H9 (cell line): ENCODE measurements around the gene SNED1. TPM values are rescaled to one million over a fixed set of nuclear protein-coding genes. Genes with fewer than 3 reads are reported as not detected.

Source experiments
- DNase-seq: peaks from one replicate; pipeline ENCODE4 v3.0.0-alpha.2; 2017
- H2AFZ ChIP-seq: one replicate; pipeline ENCODE4 v1.6.1; 2013; ENCODE audit warnings: mild to moderate bottlenecking, low read length, control low read depth, moderate library complexity
- H2AK5ac ChIP-seq: 2 replicates; pipeline ENCODE4 v1.6.1; 2013; ENCODE audit warnings: low read length, control low read depth, mixed read lengths; ENCODE audit not compliant: insufficient read length
- H2BK120ac ChIP-seq: one replicate; pipeline ENCODE4 v1.6.1; 2013; ENCODE audit warnings: low read depth, mild to moderate bottlenecking, low read length, control low read depth, inconsistent platforms; ENCODE audit not compliant: poor library complexity, severe bottlenecking
- H2BK12ac ChIP-seq: 2 replicates; pipeline ENCODE4 v1.6.1; 2013; ENCODE audit warnings: low read length, control low read depth, mixed read lengths, low read depth; ENCODE audit not compliant: insufficient read length
- H2BK15ac ChIP-seq: 2 replicates; pipeline ENCODE4 v1.6.1; 2013; ENCODE audit warnings: low read depth, low read length, control low read depth
- H2BK20ac ChIP-seq: one replicate; pipeline ENCODE4 v1.6.1; 2013; ENCODE audit warnings: low read depth, mild to moderate bottlenecking, low read length, control low read depth, inconsistent platforms; ENCODE audit not compliant: poor library complexity, severe bottlenecking
- H2BK5ac ChIP-seq: 2 replicates; pipeline ENCODE4 v1.6.1; 2013; ENCODE audit warnings: low read length, control low read depth, mixed read lengths; ENCODE audit not compliant: insufficient read length
- H3K14ac ChIP-seq: 2 replicates; pipeline ENCODE4 v1.6.1; 2013; ENCODE audit warnings: low read length, control low read depth; ENCODE audit not compliant: insufficient read depth
- H3K18ac ChIP-seq: 2 replicates; pipeline ENCODE4 v1.6.1; 2013; ENCODE audit warnings: low read depth, mild to moderate bottlenecking, mixed read lengths, low read length, control low read depth; ENCODE audit not compliant: insufficient read length
- H3K23ac ChIP-seq: 2 replicates; pipeline ENCODE4 v1.6.1; 2013; ENCODE audit warnings: low read length, control low read depth, mixed read lengths, low read depth; ENCODE audit not compliant: insufficient read length
- H3K23me2 ChIP-seq: 2 replicates; pipeline ENCODE4 v1.6.1; 2013; ENCODE audit warnings: low read depth, mild to moderate bottlenecking, mixed read lengths, low read length, control low read depth; ENCODE audit not compliant: insufficient read length, poor library complexity, severe bottlenecking
- H3K27ac ChIP-seq: 2 replicates; pipeline ENCODE4 v1.5.1; 2013; ENCODE audit warnings: low read length, control low read depth, mixed read lengths, low read depth; ENCODE audit not compliant: insufficient read length
- H3K27me3 ChIP-seq: 2 replicates; pipeline ENCODE4 v1.6.1; 2013; ENCODE audit warnings: low read length, control low read depth, inconsistent platforms; ENCODE audit not compliant: insufficient read depth
- H3K4ac ChIP-seq: 2 replicates; pipeline ENCODE4 v1.6.1; 2013; ENCODE audit warnings: low read depth, mild to moderate bottlenecking, control low read depth, inconsistent platforms, low read length, moderate library complexity
- H3K4me1 ChIP-seq: 2 replicates; pipeline ENCODE4 v1.6.1; 2013; ENCODE audit warnings: low read length, control low read depth, inconsistent platforms; ENCODE audit not compliant: insufficient read depth
- H3K4me2 ChIP-seq: 2 replicates; pipeline ENCODE4 v1.6.1; 2013; ENCODE audit warnings: low read length, control low read depth, mixed read lengths; ENCODE audit not compliant: insufficient read length, insufficient read depth
- H3K56ac ChIP-seq: 2 replicates; pipeline ENCODE4 v1.6.1; 2013; ENCODE audit warnings: low read depth, mild to moderate bottlenecking, mixed read lengths, low read length, control low read depth; ENCODE audit not compliant: insufficient read length
- H3K79me1 ChIP-seq: 2 replicates; pipeline ENCODE4 v1.6.1; 2013; ENCODE audit warnings: low read depth, mild to moderate bottlenecking, moderate library complexity, low read length, control low read depth, inconsistent platforms; ENCODE audit not compliant: insufficient read depth, poor library complexity, severe bottlenecking
- H3K79me2 ChIP-seq: 2 replicates; pipeline ENCODE4 v1.6.1; 2013; ENCODE audit warnings: low read length, control low read depth, inconsistent platforms; ENCODE audit not compliant: insufficient read depth
- H3K9ac ChIP-seq: 2 replicates; pipeline ENCODE4 v1.6.1; 2013; ENCODE audit warnings: low read length, control low read depth, mixed read lengths; ENCODE audit not compliant: insufficient read length; ENCODE audit errors: extremely low read depth
- H3K9me3 ChIP-seq: one replicate; pipeline ENCODE4 v1.6.1; 2013; ENCODE audit warnings: low read depth, low read length, inconsistent platforms; ENCODE audit not compliant: control insufficient read depth
- H3T11ph ChIP-seq: one replicate; pipeline ENCODE4 v1.6.1; 2013; ENCODE audit warnings: mild to moderate bottlenecking, low read length, control low read depth, inconsistent platforms
- H4K20me1 ChIP-seq: one replicate; pipeline ENCODE4 v1.6.1; 2013; ENCODE audit not compliant: control insufficient read depth, insufficient read length, insufficient read depth
- H4K5ac ChIP-seq: 2 replicates; pipeline ENCODE4 v1.6.1; 2013; ENCODE audit warnings: low read depth, mild to moderate bottlenecking, mixed read lengths, low read length, control low read depth; ENCODE audit not compliant: insufficient read length
- H4K8ac ChIP-seq: replicated peaks from 2 replicates; pipeline ENCODE4 v1.6.1; 2013; ENCODE audit warnings: low read length, control low read depth, mixed read lengths, low read depth; ENCODE audit not compliant: insufficient read length
- H4K91ac ChIP-seq: 2 replicates; pipeline ENCODE4 v1.6.1; 2013; ENCODE audit warnings: low read depth, mild to moderate bottlenecking, moderate library complexity, mixed read lengths, low read length, control low read depth; ENCODE audit not compliant: insufficient read length
- H3K27ac Mint-ChIP-seq, 3 experiments: 2 replicates in 2 of 3; 3 replicates in 1 of 3; pipeline ENCODE4 v1.8.0; 2020 to 2021; ENCODE audit warnings: mixed read lengths in 3 of 3, mild to moderate bottlenecking in 1 of 3, moderate library complexity in 1 of 3
- H3K27me3 Mint-ChIP-seq: 2 replicates; pipeline ENCODE4 v1.8.0; 2021; ENCODE audit warnings: low read depth, mild to moderate bottlenecking, moderate library complexity, mixed read lengths
- H3K36me3 Mint-ChIP-seq, 3 experiments: 2 replicates in 2 of 3; 3 replicates in 1 of 3; pipeline ENCODE4 v1.8.0; 2020 to 2021; ENCODE audit warnings: low read depth in 3 of 3, mixed read lengths in 3 of 3; ENCODE audit not compliant: insufficient read depth in 1 of 3
- H3K4me1 Mint-ChIP-seq, 2 experiments: 2 replicates each; pipeline ENCODE4 v1.8.0; 2020; ENCODE audit warnings: mixed read lengths in 2 of 2
- H3K4me3 Mint-ChIP-seq, 2 experiments: 2 replicates in 1 of 2; 3 replicates in 1 of 2; pipeline ENCODE4 v1.8.0; 2020 to 2021; ENCODE audit warnings: mild to moderate bottlenecking in 2 of 2, mixed read lengths in 2 of 2, moderate library complexity in 1 of 2
- H3K9me3 Mint-ChIP-seq, 2 experiments: 2 replicates in 1 of 2; 3 replicates in 1 of 2; pipeline ENCODE4 v1.8.0; 2020; ENCODE audit warnings: mild to moderate bottlenecking in 2 of 2, mixed read lengths in 2 of 2, moderate library complexity in 1 of 2
- WGBS: extraction: QIAGEN DNeasy Blood & Tissue Kit; methylation state at CpG from one replicate; pipeline ENCODE4 v1.1.7; 2013; ENCODE audit warnings: missing lambda C conversion rate, low lambda C conversion rate, mixed read lengths; ENCODE audit not compliant: insufficient read length; ENCODE audit errors: extremely low coverage; 5-methylcytosine and 5-hydroxymethylcytosine counted together
- total RNA-seq: library from RNA; stranded (reverse); gene quantifications from 2 replicates; pipeline ENCODE4 v1.2.1, GENCODE V29; 2021
- TF ChIP-seq, protein P1 (sequence below): fragments of 200-600 bp; sonication (generic); conservative IDR thresholded peaks from 3 replicates; pipeline ENCODE4 v1.8.0; 2021; ENCODE audit warnings: antibody characterized with exemption, mild to moderate bottlenecking

SNED1 gene
- total RNA-seq, 1 experiment from 2014 or later: 2.5 TPM

DNA sequence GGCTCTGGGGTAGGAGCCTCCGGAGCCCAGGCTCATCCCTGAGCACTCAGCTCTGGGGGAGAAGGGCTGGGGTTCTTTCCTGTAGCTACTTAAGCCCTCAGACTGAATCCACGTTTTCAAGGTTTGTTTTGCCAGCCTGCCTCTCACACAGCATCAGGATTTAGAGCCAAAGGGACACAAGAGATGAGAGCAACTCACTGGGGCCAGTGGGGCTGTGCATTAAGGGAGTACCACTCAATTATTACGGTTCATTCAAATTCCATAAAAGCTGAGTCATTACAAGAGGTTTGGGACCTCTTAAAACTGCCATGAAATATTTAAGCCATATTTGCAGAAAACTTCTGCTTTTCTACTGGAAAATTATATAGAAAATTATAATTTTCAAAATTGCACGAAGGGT is 17.1 kb upstream of the SNED1 start:
- Histone ChIP-seq H2AFZ (no peak overlapping the region), H3K79me2 (no peaks in the 10 kb centered on the region), H3K4me1 (no peaks in the 10 kb centered on the region), H2BK20ac (no peak overlapping the region), H4K20me1 (no peaks in the 10 kb centered on the region), H4K8ac (no peak overlapping the region), H3K27ac (no peak overlapping the region), H3K79me1 (no peaks in the 10 kb centered on the region), H2BK12ac (no peak overlapping the region), H2BK5ac (no peak overlapping the region), H3K27me3 (no peaks in the 10 kb centered on the region), H2BK120ac (no peak overlapping the region), H3K23ac (no peak overlapping the region), H4K91ac (no peak overlapping the region), H3K9ac (no peak overlapping the region), H3K4me2 (no peak overlapping the region), H3K14ac (no peak overlapping the region), H3T11ph (no peak overlapping the region), H3K4ac (no peak overlapping the region), H2AK5ac (no peak overlapping the region), H3K18ac (no peak overlapping the region), H3K56ac (no peak overlapping the region), H3K9me3 (no peaks in the 10 kb centered on the region), H3K23me2 (no peaks in the 10 kb centered on the region), H2BK15ac (no peak overlapping the region), H4K5ac (no peak overlapping the region)
- Mint-ChIP-seq H3K27ac (no peak overlapping the region), H3K27me3 (peaks cover 26% of the 10 kb centered on the region), H3K36me3 (no peaks in the 10 kb centered on the region), H3K4me3 (no peak overlapping the region), H3K9me3 (no peaks in the 10 kb centered on the region; a peak in 1 of 5 replicates), H3K4me1 (peaks cover 2 to 4% of the 10 kb centered on the region in 2 experiments; a peak in 1 of 4 replicates)
- no CpG with 5 or more reads among the region's 4 CpGs for whole genome bisulfite sequencing
- TF ChIP-seq, protein P1, sequence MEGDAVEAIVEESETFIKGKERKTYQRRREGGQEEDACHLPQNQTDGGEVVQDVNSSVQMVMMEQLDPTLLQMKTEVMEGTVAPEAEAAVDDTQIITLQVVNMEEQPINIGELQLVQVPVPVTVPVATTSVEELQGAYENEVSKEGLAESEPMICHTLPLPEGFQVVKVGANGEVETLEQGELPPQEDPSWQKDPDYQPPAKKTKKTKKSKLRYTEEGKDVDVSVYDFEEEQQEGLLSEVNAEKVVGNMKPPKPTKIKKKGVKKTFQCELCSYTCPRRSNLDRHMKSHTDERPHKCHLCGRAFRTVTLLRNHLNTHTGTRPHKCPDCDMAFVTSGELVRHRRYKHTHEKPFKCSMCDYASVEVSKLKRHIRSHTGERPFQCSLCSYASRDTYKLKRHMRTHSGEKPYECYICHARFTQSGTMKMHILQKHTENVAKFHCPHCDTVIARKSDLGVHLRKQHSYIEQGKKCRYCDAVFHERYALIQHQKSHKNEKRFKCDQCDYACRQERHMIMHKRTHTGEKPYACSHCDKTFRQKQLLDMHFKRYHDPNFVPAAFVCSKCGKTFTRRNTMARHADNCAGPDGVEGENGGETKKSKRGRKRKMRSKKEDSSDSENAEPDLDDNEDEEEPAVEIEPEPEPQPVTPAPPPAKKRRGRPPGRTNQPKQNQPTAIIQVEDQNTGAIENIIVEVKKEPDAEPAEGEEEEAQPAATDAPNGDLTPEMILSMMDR: no peak
- DNase-seq: no peak
